ENCODE measurements around the gene RAET1L. TPM values are rescaled to one million over a fixed set of nuclear protein-coding genes. Genes with fewer than 3 reads are reported as not detected.
"Not testable (repeated sequence)": the region's sequence is repeated elsewhere in the genome, so short reads cannot be mapped to it uniquely, and the experiment has no call there.

RAET1L gene
- total RNA-seq, 1 donor from 2014 or later, result not detected

DNA sequence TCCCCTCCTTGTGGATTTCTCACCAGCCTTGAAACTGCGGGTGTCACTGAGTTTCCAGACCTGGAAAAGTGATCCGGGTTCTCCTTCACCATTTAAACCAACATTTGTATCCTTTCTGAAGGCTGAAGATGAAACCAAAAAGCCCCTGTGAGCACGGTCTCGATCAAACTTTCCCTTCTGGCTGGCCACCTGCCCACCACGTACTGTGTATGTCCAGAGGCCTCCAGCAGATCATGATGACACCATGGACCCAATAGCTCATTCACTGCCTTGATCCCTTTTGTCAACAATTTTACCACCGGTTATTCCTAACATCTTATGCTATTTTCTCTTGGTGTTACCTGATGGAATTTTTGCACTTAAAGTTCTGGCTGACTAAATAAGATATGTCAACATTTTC lies 46.0 kb downstream of the RAET1L start:
- TF ChIP-seq, protein P1, sequence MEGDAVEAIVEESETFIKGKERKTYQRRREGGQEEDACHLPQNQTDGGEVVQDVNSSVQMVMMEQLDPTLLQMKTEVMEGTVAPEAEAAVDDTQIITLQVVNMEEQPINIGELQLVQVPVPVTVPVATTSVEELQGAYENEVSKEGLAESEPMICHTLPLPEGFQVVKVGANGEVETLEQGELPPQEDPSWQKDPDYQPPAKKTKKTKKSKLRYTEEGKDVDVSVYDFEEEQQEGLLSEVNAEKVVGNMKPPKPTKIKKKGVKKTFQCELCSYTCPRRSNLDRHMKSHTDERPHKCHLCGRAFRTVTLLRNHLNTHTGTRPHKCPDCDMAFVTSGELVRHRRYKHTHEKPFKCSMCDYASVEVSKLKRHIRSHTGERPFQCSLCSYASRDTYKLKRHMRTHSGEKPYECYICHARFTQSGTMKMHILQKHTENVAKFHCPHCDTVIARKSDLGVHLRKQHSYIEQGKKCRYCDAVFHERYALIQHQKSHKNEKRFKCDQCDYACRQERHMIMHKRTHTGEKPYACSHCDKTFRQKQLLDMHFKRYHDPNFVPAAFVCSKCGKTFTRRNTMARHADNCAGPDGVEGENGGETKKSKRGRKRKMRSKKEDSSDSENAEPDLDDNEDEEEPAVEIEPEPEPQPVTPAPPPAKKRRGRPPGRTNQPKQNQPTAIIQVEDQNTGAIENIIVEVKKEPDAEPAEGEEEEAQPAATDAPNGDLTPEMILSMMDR (IDR thresholded peaks at IDR 0.05), result no peak
- intact Hi-C loops (cut with DNase I), result no loop called here
- Histone ChIP-seq H3K9me3 (no peaks in the 10 kb centered on the region), H3K27me3 (peaks cover under 1% of the 10 kb centered on the region), H3K4me1 (no peaks in the 10 kb centered on the region), H3K36me3 (no peaks in the 10 kb centered on the region), H3K27ac (no peak overlapping the region), H3K4me3 (no peak overlapping the region)
- DNase-seq (ENCODE audit: low spot score in 2 of 2), result no peak

- TF ChIP-seq, protein P1 (IDR thresholded peaks at IDR 0.05), result no peak
- H3K9me3 ChIP-seq, result no peaks in the 10 kb centered on the region
- intact Hi-C loops (cut with DNase I), result no loop called here
Measured at GRCh38 chr6:149978610-149979009, 46.7 kb downstream of the RAET1L start.

DNA sequence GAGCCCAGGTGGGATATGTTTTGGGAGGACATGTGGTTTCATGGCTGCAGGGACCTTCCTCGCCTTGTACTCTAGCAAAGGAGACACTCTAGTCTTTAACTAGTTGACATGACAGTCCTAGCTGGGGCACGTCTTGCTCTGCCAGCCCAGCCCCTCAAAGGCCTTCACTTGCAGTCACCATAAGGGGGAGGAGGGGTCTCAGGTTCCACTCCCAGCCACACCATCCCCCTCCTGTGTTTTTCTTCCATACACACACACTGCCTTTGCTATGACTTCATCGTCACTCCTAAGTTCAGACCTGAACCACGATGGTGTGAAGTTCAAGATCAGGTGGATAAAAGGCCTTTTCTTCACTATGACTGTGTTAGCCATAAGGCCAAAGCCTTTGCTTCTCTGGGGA lies 48.1 kb downstream of the RAET1L start:
- no peaks in the 10 kb centered on the region for H3K27me3 ChIP-seq
- H3K36me3 ChIP-seq, result no peaks in the 10 kb centered on the region
- TF ChIP-seq, protein P1 (IDR thresholded peaks at IDR 0.05), result no peak
- H3K9me3 ChIP-seq, result no peaks in the 10 kb centered on the region
- no peak overlapping the region for H3K27ac ChIP-seq
- no peaks in the 10 kb centered on the region for H3K4me1 ChIP-seq
- no peak for DNase-seq (ENCODE audit: low spot score in 2 of 2)
- intact Hi-C loops (cut with DNase I), result no loop called here
- H3K4me3 ChIP-seq, result no peak overlapping the region

More at GRCh38 chr6:149978610-149979009, 46.7 kb downstream of the RAET1L start:
- Histone ChIP-seq H3K36me3 (no peaks in the 10 kb centered on the region), H3K27ac (no peak overlapping the region), H3K4me3 (no peak overlapping the region), H3K4me1 (no peaks in the 10 kb centered on the region), H3K27me3 (no peaks in the 10 kb centered on the region)
- no peak for DNase-seq (ENCODE audit: low spot score in 2 of 2)

DNA sequence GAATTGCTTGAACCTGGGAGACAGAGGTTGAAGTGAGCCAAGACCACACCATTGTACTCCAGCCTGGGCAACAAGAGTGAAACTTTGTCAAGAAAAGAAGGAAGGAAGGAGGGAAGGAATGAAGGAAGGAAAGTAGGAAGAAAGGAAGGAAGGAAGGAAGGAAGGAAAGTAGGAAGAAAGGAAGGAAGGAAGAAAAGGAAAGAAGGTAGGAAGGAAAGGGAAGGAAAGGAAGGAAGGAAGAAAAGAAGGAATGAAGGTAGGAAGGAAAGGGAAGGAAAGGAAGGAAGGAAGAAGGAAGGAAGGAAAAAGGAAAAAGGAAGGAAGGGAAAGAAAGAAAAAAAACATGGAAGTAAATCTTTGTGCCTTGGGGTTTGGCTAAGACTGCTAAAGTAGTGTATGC lies 49.9 kb downstream of the RAET1L start:
- Histone ChIP-seq H3K27me3 (no peaks in the 10 kb centered on the region), H3K4me1 (no peaks in the 10 kb centered on the region), H3K36me3 (no peaks in the 10 kb centered on the region), H3K27ac (no peak overlapping the region), H3K9me3 (no peaks in the 10 kb centered on the region), H3K4me3 (no peak overlapping the region)
- TF ChIP-seq, protein P1 (IDR thresholded peaks at IDR 0.05), result no peak
- intact Hi-C loops (cut with DNase I), result no loop called here
- DNase-seq (ENCODE audit: low spot score in 2 of 2), result no peak

DNA sequence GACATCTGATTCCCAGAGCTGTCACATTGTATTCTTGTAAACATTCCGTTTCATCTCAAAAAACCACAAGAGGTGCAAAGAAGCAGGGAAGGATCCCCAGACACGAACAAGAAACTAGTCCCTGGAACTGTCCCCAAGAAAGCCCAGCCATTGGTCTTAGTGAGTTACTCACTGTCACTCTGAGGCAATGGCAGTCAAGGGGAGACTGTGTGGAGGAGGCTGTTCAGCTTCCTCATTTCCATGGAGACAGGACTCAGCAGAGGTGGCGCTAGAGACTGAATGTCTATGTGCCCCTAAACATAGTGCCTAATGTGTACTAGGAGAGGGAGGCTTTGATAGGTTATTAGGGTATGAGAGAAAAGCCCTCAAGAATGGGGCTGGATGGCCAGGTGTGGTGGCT lies 50.5 kb downstream of the RAET1L start:
- no peak overlapping the region for H3K4me3 ChIP-seq
- intact Hi-C loops (cut with DNase I), result no loop called here
- no peaks in the 10 kb centered on the region for H3K9me3 ChIP-seq
- TF ChIP-seq, protein P1 (IDR thresholded peaks at IDR 0.05), result no peak
- H3K27me3 ChIP-seq, result no peaks in the 10 kb centered on the region
- no peak overlapping the region for H3K27ac ChIP-seq
- no peak for DNase-seq (ENCODE audit: low spot score in 2 of 2)
- H3K36me3 ChIP-seq, result no peaks in the 10 kb centered on the region
- no peaks in the 10 kb centered on the region for H3K4me1 ChIP-seq

- H3K27me3 ChIP-seq, result not testable (repeated sequence)
Measured at GRCh38 chr6:149974394-149974793, 50.9 kb downstream of the RAET1L start.

More at GRCh38 chr6:149974394-149974793, 50.9 kb downstream of the RAET1L start:
- H3K4me3 ChIP-seq; H3K4me1 ChIP-seq; H3K9me3 ChIP-seq; DNase-seq (ENCODE audit: low spot score in 2 of 2); H3K27ac ChIP-seq; H3K36me3 ChIP-seq; intact Hi-C loops (cut with DNase I): not testable (repeated sequence)

Data from ascending aorta (tissue), 2 donors.